HL-60/S4 treated with retinoic acid at 250 ng/mL for 4 days and 3 days (cell line): ENCODE measurements around the gene NTRK3.

Experiments
- in situ Hi-C: fragments of 300-500 bp; cut with MboI; formaldehyde crosslinking; loops from 2 replicates; pipeline ENCODE4 v1.7.0; 2022; ENCODE audit warnings: low sequenced_read_pairs

NTRK3 gene

DNA sequence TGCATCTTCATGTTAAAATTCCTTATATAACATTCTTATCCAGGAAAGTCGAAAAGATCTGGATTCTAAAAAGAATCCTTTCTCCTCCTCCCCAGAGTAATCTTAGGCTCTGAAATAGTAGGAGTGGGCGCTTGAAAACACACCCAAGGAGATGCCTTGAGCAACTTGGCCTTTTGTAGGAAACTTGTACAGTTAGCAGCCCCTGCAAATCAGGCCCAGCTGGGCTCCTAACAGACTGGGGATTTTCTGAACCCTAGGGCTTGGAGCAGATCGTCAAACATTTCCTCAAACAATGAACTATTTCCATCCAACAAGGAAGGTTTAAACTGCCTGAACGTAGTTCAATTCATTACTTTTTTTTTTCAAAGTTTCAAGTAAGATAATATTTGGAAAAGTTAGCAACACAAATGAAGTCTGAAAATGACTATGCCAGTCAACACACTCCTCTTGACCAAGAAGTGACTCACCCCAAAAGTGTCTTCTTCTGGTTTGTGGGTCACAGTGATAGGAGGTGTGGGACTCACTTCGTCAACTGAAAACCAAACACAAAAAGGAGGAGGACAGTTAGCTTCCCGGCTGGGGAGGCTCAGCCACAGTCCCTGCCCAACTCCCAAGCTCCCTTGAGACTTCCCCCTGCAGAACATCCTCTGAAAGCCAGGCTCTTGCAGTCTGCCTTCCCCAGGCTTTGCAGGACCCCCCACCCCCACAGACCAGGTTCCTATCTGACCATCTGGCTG is 129.7 kb downstream of the NTRK3 start:
- in situ Hi-C loops = no loop called here

GRCh38 chr15:88125576-88125975 is 131.0 kb downstream of the NTRK3 start:
- in situ Hi-C loops = no loop called here

DNA sequence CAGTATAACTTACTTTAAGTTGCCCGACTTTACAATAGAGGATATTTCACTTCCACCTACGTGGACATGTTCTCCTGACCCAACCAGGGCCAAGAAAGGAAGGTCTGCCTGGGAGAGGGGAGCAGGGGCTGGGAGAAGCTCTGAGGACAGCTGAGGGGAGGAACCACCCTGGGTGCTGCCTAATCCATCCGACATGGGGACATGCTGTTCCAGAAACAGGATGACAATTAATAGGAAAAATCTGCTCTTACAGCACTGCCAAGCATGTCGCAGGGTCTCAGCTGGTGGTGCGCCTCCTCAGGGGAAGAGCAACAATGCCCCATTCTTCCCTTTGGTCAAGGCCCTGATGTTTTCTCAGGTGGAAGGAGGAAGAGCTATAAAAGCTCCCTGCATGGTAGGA is 132.3 kb downstream of the NTRK3 start:
- in situ Hi-C loops = no loop called here

DNA sequence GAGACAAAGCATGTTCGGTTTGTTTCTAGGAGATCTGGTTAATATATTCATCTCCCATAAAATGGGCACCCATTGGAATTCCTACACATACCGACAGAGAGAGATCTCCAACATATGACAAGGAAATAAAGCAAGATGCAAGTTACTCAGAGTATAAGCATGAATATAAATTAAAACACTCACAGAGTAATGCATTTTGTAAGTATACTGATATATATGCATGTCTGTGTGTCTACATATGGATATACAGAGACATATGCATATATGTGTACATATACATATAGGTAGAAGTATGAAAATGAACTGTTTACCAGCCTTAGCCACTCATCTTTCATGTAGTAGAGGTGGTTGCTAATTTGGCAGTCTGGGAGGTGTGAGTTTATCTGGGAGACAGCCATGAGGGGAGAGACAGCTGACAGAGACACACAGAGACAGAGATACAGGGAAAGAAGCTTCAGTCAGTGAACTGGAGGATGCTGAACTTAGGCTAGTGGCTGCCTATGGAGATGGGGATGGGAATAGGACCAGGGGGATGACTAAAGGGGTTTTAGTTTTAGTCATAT is 134.5 kb downstream of the NTRK3 start:
- in situ Hi-C loops = no loop called here

DNA sequence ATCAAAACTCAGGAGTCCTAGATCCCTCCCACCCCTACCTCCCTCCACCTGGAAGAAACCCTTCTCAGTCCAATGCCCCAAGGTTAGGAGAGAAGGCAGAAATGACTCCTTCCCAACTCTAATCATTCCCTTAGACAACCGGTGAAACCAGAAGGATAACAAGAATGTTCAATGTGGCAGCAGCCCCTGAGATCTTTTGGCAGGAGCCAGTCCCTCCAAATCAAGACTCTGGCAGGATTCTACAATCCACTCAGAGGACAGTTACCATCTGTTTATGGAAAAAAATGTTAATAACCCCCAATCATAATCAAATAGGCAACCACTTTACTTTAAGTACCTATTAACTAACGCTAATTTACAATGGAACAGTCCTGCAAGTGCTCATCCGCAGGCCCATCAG is 136.5 kb downstream of the NTRK3 start:
- in situ Hi-C loops = no loop called here

- in situ Hi-C loops = no loop called here
Measured at GRCh38 chr15:88118741-88119140, 137.8 kb downstream of the NTRK3 start.

GRCh38 chr15:88118035-88118434 is 138.5 kb downstream of the NTRK3 start:
- in situ Hi-C loops = no loop called here

- in situ Hi-C loops = no loop called here
Measured at GRCh38 chr15:88115486-88116152, 140.9 kb downstream of the NTRK3 start.

DNA sequence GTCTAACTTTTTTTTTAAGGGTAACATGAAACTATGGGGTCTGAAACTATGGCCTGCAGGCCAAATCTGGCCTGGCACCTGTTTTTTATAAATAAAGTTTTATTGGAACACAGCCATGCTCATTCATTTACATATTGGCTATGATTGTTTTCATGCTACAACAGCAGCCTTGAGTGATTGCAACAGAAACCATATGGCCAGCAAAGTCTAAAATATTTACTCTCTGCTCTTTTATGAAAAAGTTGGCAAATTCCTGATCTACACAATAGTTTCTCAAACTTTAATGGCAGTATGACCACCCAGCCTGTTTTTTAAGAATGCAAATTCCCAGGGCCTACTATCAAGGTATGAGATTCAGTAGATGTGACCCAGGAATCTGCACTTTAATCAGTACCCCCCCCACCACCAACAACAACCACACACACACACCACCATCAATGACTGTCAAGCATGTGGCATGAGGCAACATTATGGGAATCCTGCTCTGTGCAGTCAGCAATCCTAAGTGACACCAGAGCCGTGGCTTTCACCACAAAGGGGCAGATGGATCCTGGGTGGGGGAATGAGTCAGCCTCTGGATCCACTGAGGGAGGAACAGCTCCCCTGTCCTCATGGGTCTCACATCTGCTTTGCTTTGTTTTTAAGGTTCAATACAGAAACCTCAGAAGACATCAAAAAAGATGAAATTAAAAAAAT is 142.8 kb downstream of the NTRK3 start:
- in situ Hi-C loops = no loop called here

DNA sequence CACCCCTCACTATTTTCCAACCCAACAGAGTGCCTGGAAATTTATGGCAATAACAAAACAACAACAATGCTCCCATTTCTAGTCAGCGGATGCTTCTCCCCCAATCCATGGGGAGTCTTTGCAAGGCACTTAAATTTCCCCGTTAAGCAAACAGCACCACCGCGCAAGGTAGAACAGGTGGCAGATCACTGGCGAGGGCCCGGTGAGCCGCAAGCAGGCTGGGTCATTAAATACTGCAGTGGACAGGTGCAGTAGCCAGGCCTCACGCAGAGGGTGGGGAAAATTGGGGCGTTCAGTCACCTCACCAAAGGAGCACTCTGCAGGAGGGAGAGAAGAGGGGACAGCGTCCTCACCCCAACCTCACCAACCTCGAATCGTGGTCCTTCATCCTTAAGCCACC is 147.5 kb downstream of the NTRK3 start:
- in situ Hi-C loops = no loop called here

DNA sequence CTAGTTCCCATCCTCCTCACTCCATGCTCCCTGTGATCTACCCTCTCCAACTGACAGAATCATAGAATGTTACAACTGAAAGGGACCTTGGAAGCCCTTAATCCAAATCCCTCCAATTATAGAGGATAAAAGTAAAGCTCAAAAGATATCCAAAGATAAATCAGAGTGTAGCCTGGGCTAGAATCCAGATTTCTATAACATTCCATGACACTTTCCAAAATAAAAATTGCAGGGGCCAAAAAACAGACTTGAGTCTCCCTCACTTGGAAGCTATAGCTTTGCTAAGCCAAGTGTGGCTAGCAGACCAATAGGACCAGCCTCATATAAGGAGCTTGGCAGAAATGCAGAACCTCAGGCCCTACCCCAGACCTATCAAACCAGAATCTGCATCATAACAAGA is 148.1 kb downstream of the NTRK3 start:
- in situ Hi-C loops = no loop called here

DNA sequence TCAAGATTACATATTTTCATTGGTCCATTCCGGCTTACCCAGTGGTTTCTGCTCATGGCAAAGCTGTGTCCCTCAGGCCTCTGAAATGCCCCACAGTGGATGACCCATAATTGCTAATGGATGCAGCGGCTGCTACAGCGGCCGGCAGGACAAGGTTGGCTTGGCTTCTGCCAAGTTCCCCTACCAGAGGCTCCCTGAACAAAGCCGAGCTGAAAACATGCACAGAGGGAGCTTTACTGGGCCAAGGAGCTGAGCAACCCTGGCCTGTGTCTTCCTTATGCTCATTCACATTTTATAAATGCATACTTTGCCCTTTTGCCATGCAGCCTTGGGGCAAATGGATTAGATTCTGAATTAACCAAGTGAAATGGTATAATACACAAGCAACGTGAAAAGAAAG is 150.5 kb downstream of the NTRK3 start:
- in situ Hi-C loops = no loop called here

DNA sequence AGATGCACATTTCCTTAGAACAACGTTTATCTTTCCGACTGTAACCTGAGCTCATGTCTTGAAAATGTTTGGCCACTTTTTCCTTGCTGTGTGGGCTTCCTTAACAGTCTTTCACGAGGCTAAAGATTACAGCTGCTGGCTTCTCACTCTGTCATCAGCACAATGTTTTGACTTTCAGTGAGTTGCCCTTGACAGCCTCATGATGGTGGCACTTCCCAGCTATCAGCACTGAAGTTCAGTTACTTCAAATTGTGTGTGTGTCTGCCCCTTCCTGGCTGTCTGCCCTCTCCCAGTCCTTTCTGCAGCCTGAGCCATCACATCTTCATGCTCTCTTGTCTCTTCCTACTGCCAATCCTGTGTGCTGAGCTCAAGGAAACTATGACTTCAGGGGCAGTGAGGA is 152.2 kb downstream of the NTRK3 start:
- in situ Hi-C loops = no loop called here

GRCh38 chr15:88100181-88100580 is 156.4 kb downstream of the NTRK3 start:
- in situ Hi-C loops = no loop called here

DNA sequence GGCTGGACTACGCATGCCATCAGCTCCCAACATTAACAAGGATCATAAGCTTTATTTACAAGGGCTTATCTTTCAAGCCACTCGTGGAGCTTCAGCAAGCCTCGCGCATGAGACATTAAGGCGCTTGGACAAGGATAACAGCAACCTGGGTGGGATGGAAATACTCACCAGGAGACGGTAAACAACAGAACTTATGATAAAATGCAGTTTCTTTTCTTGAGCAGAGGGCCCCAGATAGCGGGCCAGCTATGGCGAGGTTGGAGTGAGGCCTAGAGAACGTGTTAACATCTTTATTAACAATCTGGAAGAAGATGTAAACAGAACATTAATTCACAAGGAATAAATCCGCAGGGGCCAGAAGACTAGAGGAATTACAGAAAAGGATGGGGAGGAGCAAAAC is 158.2 kb downstream of the NTRK3 start:
- in situ Hi-C loops = no loop called here

GRCh38 chr15:88091444-88092016 is 165.0 kb downstream of the NTRK3 start:
- in situ Hi-C loops = no loop called here

DNA sequence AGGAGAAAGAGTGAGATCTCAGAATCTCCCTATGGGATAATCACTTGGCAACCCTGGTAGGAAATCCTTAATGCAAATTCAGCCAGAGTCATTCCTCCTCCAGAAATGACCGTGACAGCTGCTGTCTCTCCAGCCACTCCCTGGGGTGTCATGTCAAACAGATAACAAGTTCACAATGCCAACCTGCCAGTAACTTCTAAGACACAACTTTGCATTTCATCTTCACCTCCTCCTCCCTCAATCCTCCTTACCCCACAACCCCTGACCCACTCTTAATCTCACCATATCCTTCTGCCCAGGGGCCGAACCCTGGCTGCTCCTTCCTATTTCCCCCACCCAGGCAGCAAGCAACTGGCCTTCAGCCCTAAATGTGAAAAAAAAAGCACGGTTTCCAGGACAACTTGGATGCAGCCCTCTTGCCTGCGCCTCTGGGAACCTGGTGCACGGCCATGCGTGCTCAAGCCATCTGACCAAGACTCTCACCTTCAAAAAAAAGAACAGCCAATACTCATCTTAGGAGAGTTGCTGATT is 166.0 kb downstream of the NTRK3 start:
- in situ Hi-C loops = no loop called here

DNA sequence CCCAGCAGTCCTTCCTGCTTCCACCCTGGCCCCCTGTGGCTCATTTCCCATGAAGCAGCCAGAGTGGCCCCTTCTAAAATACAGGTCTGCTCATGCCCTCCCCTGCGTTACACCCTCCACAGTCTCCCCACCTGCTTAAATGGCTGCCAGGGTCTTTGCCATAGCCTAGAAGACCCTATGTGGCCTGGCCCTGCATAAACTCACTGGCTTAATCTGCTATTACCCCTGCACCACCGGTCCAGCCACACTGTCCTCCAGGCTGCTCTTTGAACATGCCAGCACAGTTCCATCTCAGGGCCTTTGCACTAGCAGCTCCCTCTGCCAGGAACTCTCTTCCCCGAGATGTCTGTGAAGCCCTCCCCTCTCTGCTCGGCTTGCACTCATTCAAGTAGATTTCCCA is 166.8 kb downstream of the NTRK3 start:
- in situ Hi-C loops = no loop called here

DNA sequence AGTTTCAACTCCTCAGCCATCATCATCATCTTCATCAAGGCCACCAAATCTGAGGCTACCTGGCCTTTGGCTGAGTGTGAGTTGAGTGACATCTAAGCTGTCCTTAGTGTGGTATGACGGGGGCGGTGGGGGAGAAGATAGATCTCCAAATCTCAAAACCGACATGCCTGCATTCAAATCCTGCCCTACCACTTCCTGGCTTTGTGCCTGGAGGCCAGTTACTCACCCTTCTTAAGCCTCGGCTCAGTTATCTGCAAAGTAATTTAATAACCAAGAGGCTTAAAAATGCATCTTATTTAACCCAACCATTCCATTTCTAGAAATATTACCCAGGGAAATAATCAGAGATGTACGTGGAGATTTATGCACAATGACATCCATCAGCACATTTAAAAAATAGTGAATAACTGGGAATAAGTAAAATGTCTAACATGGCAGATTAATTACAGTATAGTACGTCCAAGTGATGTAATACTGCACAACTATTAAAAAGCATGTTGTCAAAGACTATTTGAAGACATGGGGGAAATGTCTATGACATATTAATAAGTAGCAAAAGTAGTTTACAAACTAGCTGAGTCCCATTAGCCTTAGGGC is 167.4 kb downstream of the NTRK3 start:
- in situ Hi-C loops = no loop called here

GRCh38 chr15:88083811-88084760 is 172.5 kb downstream of the NTRK3 start:
- in situ Hi-C loops = no loop called here
